ENCODE results near the gene SCRG1. TPM values are rescaled to one million over a fixed set of nuclear protein-coding genes. Genes with fewer than 3 reads are reported as not detected.

Gene SCRG1
- total RNA-seq, 1 donor from 2014 or later, result not detected

- H3K4me3 ChIP-seq (ENCODE audit: low read depth, low read length), result no peak overlapping the region
- no peaks in the 10 kb centered on the region for H3K36me3 ChIP-seq (ENCODE audit: control insufficient read depth, insufficient read depth, low read length)
- TF ChIP-seq CTCF (IDR thresholded peaks at IDR 0.05; ENCODE audit: insufficient read depth, low read length, poor library complexity, severe bottlenecking), result no peak
- no peak for DNase-seq (ENCODE audit: low read depth)
- H3K27me3 ChIP-seq (ENCODE audit: control insufficient read depth, insufficient read depth, low read length), result no peaks in the 10 kb centered on the region
Measured at GRCh38 chr4:173362666-173363065, 36.2 kb downstream of the SCRG1 start.

GRCh38 chr4:173360587-173361221 is 38.2 kb downstream of the SCRG1 start:
- Histone ChIP-seq H3K4me3 (ENCODE audit: low read depth, low read length) (no peak overlapping the region), H3K27me3 (ENCODE audit: control insufficient read depth, insufficient read depth, low read length) (no peaks in the 10 kb centered on the region), H3K36me3 (ENCODE audit: control insufficient read depth, insufficient read depth, low read length) (no peaks in the 10 kb centered on the region)
- TF ChIP-seq CTCF (IDR thresholded peaks at IDR 0.05; ENCODE audit: insufficient read depth, low read length, poor library complexity, severe bottlenecking), result peak; percentile 37
- DNase-seq (ENCODE audit: low read depth), result no peak

- no peaks in the 10 kb centered on the region for H3K36me3 ChIP-seq (ENCODE audit: control insufficient read depth, insufficient read depth, low read length)
- TF ChIP-seq CTCF (IDR thresholded peaks at IDR 0.05; ENCODE audit: insufficient read depth, low read length, poor library complexity, severe bottlenecking), result no peak
- H3K27me3 ChIP-seq (ENCODE audit: control insufficient read depth, insufficient read depth, low read length), result no peaks in the 10 kb centered on the region
- no peak for DNase-seq (ENCODE audit: low read depth)
- no peak overlapping the region for H3K4me3 ChIP-seq (ENCODE audit: low read depth, low read length)
Measured at GRCh38 chr4:173357939-173358338, 41.0 kb downstream of the SCRG1 start.

- no peak for DNase-seq (ENCODE audit: low read depth)
- no peaks in the 10 kb centered on the region for H3K36me3 ChIP-seq (ENCODE audit: control insufficient read depth, insufficient read depth, low read length)
- H3K27me3 ChIP-seq (ENCODE audit: control insufficient read depth, insufficient read depth, low read length), result no peaks in the 10 kb centered on the region
- H3K4me3 ChIP-seq (ENCODE audit: low read depth, low read length), result no peak overlapping the region
- TF ChIP-seq CTCF (IDR thresholded peaks at IDR 0.05; ENCODE audit: insufficient read depth, low read length, poor library complexity, severe bottlenecking), result no peak
Measured at GRCh38 chr4:173347467-173347866, 51.4 kb downstream of the SCRG1 start.

GRCh38 chr4:173346074-173346473 is 52.8 kb downstream of the SCRG1 start:
- Histone ChIP-seq H3K36me3 (ENCODE audit: control insufficient read depth, insufficient read depth, low read length) (no peaks in the 10 kb centered on the region), H3K27me3 (ENCODE audit: control insufficient read depth, insufficient read depth, low read length) (no peaks in the 10 kb centered on the region), H3K4me3 (ENCODE audit: low read depth, low read length) (no peak overlapping the region)
- TF ChIP-seq CTCF (IDR thresholded peaks at IDR 0.05; ENCODE audit: insufficient read depth, low read length, poor library complexity, severe bottlenecking), result no peak
- no peak for DNase-seq (ENCODE audit: low read depth)

- no peak for TF ChIP-seq CTCF (IDR thresholded peaks at IDR 0.05; ENCODE audit: insufficient read depth, low read length, poor library complexity, severe bottlenecking)
- no peaks in the 10 kb centered on the region for H3K27me3 ChIP-seq (ENCODE audit: control insufficient read depth, insufficient read depth, low read length)
- no peak overlapping the region for H3K4me3 ChIP-seq (ENCODE audit: low read depth, low read length)
Measured at GRCh38 chr4:173345648-173346047, 53.3 kb downstream of the SCRG1 start.

More at GRCh38 chr4:173345648-173346047, 53.3 kb downstream of the SCRG1 start:
- DNase-seq (ENCODE audit: low read depth), result no peak
- no peaks in the 10 kb centered on the region for H3K36me3 ChIP-seq (ENCODE audit: control insufficient read depth, insufficient read depth, low read length)

Data from kidney epithelial cell (primary cell).